Inferior parietal cortex (tissue), 1 donor: ENCODE results near the gene PAX9.

Experiments
- DNase-seq: peaks from one replicate; pipeline ENCODE4 v3.0.0-alpha.2; 2016; ENCODE audit errors: extremely low spot score

PAX9 gene

DNA sequence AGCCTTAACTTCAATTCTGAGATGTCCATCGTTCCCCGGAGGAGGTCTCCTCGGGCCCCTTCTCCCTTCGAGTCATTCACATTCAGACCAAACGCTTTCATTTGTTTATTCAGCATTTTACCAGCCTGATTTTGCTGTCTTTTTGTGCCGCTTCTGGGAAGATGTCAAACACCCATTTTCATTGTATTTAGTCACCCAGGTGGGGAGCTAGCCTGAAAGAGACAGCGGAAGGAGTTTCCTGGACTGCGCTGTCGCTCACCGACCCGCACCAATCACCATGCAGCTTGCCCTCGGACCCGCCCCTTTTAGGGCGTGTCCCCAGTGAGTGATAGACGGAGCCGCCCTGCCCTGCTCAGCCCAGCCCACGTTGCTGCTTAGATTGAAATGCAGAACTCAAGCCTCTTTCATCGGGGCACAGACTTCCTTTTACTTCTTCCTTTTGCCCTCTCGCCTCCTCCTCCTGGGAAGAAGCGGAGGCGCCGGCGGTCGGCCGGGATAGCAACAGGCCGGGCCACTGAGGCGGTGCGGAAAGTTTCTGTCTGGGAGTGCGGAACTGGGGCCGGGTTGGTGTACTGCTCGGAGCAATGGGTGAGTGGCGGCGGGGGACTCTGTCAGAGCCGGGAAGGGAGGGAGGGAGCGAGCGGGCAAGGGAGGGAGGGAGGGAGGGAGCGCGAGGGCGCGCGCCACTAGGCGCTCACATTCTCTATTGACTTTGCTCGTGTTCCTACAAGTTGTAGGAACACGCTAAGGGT, at the start of gene PAX9:
PAX9 (plus strand) TSS at position 355 of the 752 bp plus-strand sequence; CDS start at position 585, 230 bp downstream.
- peak; percentile 23 for DNase-seq

DNA sequence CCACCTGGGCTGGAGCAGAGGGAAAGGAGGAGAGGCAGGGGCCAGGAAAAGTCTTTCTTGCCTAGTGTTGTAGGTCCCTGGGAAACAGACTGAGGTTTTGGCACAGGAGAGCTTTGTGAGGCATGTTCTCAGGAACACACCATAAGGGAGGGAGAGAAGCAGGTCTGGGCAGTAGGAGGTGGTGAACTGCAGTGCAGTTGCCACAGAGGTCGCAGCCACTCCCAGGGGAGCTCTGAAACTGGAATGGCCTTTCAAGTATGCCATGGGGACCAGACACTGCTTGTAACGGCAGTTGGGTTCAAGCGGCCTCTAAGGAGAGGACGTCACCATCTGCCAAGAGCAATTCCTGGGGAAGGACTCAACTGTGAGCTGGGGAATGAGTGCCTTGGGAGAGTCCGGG, 43.8 kb upstream of the PAX9 start:
- no peak for DNase-seq

DNA sequence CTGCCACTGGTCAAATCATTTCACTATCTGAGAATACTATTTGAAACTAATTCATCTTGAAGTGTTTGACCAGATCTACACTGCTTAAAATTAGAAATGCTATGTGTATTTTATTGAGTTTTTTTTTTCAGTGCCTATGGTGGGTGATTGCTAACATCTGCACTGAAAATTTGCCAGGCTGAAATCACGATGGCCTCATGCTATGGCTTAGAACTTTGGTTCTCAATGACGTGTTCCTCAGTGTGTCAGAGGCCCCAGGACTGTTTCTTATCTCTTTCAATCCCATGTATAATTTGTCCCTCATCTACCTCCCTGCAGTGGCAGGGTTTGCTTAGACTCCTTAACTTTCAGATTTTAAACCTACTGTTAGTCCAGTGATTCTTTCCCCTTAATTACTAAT, 43.0 kb upstream of the PAX9 start:
- DNase-seq = no peak

DNA sequence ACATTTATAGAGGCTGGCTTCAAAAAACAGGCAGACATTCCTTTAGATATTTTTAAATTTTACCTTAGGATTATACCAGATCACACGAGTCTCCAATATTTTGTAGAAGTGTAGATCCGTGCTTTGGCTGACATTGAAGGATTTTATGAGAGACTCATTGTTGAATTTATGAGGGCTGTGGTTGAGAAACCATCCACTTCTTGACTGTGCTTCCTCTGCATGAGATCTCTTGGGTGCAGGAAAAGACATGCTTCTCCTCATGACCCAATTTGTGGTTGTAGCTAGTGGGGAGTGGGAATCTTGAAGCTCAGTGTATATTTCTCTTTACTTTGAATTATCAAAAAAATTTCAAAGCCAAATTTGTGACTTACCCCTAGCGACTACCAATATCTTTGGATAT, 42.5 kb upstream of the PAX9 start:
- DNase-seq = no peak

DNA sequence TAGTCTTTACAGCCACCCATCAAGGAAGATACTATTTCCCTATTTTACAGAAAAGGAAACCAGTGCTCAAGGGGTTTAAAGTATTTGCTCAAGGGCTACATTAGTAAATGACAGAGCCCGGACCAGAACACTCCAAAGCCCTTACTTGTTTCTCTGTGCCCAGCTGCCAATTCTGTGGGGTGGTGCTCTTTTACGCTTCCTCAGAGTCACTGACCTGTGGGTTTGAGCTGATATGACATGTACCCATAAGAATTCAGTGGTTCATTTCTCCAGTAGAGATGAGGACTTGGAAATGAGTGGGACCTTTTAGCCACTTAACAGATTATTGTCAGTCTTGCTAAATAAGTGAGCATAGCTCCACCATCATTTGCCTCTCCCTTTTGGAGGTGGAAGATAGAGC, 41.8 kb upstream of the PAX9 start:
- DNase-seq = no peak

DNA sequence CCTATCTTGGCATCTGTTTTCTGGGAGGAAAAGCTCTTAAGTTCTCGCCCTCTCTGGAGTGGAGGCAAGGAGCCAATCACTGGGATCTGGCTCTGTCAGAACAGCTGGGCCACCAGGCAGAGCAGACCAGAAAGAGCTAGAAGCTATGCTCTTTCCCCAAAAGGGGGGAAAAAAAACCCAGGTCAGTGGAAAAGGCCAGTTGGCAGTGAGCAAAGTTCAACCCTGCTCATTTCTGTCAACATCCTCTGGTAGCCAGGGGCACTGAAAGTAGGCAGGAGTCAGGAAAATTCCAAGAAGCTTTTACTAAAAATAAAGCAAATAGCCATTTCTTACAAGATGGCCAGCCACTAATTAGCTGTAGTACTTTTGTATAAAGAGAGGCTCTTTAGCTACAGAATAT, 36.6 kb upstream of the PAX9 start:
- no peak for DNase-seq

DNA sequence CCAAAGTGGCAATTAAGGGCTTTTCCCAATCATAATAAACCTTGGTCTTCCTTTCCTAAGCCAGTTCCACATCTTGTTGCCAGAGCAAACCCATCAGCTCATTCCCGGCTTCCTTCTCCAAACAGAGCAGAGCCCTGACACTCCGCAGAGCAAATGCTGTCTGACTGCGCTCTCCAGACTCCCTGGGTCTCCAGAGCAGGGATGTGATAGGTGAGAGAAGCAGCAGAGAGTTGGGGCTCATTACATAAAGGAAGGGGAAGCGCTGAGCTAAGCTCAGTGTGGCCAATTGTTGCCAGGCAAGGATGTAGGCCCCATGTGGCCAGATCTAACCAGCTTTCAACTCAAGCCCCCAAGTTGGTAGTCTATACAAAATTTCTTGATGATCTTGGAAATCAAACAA, 36.2 kb upstream of the PAX9 start:
- DNase-seq = no peak

DNA sequence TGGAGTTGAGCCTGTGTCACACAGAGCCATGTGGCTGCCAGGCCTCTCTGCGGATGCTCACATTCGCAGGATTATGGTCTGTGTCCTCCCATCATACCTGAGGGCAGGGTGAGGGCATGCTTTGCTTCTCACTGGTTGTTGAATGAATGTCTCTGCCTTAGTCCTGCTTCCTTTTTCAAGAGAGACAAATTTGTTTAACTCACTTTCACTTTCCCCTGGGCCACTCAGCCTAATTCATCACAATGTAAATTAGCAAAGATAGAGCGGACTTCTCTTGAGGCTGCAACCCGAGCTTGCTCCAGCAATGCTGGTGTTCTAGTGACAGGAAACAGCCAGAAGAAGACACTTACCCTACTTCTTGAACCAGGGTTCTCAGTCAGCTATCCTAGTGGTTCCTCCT, 35.5 kb upstream of the PAX9 start:
- DNase-seq = no peak

DNA sequence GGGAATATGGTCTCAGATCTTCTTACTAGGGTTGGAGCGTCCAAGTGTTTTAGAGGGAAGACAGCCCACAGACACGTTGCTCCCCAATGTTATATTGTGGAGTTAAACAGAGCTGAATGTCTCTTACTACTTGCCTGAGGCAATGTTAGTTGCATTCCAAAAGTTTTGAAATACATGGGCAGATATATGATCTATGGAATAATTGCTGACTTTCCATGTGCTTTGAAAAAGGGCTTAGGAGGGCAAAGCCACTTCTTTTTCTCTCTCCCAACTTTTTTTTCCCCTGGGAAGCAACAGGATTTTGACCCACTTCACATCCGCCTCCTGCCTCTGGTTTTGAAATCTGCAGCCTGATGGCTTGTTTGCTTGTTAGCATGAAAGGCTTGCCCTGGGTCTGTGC, 33.7 kb upstream of the PAX9 start:
- no peak for DNase-seq

DNA sequence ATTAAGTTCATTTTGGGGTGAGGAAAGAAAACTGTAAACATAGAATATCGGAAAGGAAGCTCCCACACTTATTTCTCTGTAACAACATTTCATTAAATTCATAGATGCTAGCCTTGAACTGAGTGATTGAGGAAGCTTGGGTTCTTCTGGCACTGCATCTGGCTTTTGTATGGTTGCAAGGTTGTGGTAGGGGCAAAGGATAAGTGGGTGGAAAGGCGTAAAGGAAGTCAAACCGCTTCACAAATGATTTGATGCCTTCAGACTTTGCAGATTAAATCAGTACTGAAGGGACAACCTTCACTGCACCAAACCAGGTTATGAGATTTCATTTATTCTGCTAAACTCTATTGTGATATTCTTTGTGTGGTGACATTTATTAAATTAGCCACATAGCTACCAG, 28.1 kb upstream of the PAX9 start:
- no peak for DNase-seq

DNA sequence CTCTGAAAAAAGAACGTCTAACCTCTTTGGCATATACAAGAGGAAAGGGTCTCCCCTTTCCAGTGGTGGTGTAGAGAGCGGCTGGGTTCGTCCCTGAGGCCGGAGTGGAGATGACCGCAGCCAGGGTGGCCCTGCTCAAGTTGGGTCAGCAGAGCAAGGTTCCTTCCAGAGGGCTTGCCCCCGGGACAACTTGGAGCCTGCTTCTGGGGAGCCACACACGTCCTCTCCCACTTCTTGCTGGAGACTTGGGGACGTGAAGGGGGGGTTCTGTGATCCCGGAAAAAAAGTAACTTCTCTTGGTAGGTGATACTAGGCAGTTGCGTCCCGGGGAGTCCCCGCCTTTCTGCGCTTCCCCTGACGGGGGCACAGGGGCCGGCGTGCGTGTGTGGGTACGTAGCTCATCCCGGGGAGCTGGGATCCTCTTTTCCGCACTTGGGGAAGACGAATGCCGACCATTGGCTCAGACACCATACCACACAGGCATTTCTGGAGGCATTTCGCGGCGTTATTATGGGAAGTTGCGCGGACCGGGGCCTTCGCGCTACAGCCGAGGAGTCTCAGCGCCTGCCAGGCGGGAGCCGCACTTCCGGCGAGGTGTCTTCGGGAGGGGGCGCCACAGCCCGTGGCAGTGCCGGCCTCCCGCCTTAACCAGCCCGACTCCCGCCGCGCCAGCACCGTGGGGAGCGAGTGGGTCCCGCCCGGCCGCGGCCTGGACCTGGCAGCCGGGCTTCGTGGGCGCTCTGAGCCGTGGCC, 14.8 kb upstream of the PAX9 start:
- no peak for DNase-seq

DNA sequence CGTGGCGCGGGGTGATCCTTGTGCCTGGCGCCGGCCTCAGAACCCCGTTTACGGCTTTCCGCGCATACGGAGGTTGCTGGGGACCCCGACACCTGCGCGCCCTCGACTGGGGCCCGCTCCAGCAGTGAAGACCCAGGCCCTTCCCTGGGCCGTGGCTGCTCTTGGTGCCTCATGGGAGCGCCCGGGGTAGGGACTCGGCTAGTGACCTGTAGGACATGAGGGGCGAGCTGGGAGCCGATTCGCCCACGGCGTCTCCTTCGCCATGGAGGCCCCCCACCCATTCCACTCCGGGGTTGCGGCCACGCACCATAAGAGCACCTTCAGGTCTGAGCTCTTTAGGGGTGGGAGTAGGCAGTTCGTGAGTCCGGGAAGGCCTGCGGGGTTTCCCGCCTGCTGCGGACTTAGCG, 14.2 kb upstream of the PAX9 start:
- no peak for DNase-seq

DNA sequence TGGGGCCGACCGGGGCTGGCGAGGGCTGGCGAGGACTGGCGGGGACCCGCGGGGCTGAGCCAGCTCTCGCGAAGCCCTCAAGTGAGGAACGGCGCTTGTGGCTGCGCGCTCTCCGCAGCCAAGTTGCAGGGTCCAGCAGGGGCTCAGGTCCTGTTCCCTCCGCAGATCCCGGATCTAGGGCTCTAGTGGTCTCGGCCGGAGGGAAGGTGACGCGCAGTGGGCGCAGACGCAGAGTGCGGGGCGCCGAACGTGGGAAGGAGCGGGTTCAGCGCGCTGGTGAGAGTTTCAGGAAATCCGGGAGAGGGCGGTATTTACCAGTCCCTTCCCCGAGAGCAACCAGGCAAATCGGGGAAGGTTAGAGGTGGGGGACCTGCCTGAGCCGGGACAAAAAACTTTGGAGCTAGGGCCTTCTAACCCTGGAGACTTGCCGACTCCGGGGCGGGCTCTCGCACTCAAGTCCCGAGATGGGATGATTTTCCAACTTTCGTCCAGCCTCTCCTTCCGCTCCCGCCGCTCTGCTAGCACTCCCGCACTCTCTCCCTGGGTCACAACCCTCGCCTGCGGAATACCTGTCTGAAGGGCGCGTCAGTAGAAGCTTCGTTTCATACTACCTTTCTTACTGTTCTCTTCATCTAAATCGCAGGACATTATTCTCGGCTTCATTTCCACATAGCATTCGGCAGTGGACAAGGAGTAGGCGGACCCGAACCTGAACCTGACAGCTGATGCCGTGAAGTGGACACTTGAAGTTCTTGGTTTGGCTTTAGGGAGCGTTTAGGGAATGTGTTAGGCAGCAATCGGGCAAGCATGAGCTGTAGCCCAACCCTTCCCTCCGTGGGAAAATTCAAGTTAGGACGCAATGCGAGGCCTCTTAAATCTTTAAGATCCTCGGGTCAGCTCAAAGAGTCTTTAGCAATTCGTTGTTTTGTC, 13.6 kb upstream of the PAX9 start:
- no peak for DNase-seq

DNA sequence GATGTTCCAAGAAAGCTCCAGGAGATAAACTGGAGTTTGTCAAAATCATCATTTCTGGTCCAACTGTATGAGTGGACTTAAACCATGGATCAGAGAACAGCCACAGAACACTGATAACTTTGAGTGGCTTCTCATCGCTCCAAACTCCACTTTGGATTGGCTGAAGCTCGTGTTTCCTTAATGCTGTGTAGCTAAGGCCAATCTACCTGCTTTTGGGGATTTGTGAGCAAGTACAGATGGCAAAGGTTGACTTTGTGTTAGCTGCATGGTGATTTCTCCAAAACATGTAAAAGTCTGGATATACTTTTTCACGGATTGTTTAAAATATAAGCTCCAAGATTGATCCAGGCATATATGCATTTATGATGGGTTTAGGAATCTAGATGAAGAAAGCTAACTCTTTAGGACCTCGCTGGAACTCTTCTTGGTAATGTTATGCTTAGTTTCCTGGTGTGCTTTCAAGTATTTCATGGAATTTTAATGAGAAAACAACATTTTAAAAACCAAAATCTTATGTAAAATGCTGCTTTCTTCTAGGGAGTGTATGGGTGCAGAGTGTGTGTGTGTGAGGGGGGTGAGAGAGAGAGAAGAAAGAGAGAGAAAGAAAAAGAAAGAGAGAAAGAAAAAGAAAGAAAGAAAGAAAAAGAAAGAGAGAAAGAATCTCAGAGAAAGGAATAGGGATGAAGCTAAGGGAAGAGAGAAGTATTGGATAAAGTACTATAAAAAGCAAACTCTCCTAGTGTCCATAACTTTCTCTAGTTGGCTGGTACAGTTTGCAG, 11.6 kb upstream of the PAX9 start:
- no peak for DNase-seq

DNA sequence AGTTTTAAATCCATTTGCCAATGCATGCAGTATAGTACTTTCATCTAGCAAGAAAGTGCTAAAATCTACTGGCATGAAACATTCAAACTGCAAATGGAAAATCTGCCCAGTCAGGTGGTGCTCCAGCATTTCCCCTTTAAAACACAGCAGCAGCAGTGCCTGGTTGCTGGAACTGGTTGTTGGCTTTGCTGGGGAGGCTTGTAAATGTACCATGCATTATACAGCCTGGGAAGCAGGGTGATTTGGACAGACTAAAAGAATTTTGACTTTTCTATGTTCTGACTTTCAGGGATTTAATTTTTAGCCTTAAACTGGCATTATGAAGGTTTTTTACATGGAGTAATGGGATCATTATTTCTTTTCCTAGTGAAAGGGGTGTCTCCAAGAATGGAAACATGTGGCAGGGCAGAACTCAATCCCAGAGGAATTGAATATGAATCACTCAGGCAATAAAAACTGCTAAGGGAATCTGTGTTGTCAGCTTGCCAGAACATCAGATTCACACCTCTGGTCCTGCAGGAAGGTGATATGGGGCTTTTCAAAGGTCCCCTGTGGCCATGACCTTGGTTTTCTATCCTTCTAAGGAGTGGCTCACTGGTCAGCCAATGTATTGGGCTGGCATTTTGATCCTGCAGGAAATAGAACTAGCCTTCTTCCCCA, 9.0 kb upstream of the PAX9 start:
- DNase-seq = no peak

DNA sequence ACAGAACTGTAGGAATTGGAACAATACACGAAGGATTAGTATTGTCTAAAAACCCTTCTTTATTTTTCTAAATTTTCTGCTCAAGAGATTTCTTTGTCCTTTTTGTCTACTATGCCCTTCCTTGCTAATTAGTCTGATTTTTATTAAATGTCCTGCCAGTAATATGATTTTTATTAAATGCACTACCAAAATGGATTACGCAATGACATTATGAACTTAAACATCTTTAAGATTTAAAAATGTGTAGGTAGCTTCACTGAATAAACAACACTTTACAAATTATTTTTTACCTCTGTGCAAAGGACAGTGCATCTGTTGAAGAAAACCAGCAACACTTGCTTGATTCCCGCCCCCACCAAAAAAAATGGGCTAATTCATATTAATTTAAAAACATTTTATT, 8.2 kb upstream of the PAX9 start:
- no peak for DNase-seq

DNA sequence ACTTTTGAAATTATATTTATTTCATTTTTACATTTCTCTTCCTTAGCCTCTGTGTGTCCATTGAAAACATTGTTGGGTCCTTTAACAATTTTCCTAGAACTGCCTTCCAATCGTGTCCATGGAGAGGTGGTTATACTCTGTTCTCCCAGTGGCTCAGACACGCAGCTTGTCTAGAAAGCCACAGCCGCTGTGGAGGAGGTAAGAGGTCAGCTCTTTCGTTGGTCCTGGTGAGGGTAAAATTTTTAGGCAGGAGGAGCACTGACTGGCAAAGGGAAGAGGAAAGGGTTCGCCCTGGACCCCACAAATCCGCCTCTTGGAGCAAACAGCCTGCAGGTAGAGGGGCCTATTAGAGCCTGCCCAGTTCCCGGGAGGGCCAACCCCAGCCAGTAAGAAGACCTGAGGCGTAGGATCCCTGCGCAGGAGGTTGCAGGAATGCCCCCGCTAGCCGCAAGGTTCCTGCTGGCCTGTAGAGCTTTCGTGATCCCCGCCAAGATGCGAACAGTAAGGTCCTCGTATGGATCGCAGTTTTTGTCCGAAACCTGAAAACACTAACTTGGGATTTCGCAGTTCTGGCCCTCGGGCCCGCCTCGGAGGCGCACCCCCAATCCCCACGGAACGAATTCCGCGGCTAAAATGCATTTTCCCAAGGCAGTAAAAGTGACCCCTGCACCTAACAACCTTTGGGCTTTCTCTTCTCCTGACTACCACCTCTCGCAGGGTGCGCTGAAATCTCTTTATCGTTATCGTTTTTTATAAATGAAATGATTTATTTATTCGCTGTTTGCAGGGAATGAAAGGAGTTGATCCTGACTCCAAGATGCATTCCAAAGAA, 7.5 kb upstream of the PAX9 start:
- no peak for DNase-seq

DNA sequence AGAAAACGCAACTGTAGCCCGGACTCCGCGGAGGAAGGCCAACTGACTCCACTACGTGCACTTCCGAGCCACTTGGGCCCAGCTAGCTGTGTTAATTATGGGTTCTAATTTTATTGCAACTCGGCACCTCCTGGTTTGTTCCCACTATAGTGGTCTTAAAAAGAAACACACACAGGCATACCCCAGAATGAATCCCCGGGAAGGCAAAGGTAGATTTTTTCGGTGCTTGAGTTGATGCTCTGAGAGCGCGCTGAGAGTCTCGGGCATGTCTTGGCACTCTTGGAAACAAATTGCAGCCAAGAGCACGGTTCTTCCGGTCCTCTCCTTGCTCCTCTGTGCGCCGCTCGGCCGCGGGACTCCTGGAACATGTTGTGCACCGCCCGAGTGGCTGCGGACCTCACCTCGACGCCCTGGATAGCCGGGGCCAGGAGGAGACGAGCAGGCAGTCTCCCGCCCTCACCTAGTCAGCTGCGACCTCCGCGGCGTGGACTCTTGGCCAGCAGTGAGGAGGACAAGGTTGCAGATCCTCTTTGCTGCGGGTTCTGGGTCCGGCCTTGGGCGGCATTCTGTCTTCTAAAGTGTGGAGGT, 6.8 kb upstream of the PAX9 start:
- no peak for DNase-seq

DNA sequence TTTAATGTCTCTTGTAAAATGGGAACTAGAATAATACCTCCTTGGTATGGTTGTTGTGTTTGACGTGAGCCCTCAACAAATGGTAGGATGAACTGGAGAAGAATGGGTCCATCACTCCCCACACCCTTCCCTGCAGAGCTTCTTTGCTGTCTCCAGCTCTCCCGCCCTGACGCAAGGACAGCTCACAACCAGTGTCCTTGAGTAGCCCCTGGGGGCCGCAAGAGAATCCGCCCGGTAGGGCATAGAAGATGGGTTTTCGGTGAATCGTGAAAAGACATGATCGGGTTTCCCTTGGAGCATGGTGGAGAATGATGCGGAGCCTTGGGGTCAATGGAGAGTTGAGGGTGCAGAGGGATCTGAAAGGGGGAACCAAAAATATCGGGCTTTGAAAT, 6.1 kb upstream of the PAX9 start:
- no peak for DNase-seq
